GM19468 (cell line): ENCODE data around the gene RGPD6.
"Not testable (repeated sequence)": the region's sequence is repeated elsewhere in the genome, so short reads cannot be mapped to it uniquely, and the experiment has no call there.

Source experiments
- ATAC-seq: cut with Tn5 transposase; IDR thresholded peaks from one replicate; pipeline ENCODE4 v1.9.1; 2021; ENCODE audit warnings: mild to moderate bottlenecking, moderate library complexity, moderate number of reproducible peaks; ENCODE audit not compliant: unreplicated experiment; ENCODE audit errors: extremely low read depth

Gene RGPD6

GRCh38 chr2:110576763-110577416, at the start of gene RGPD6:
Gene RGPD6 (minus strand): TSS chr2:110577222. CDS start chr2:110577024, 198 bp downstream.
- ATAC-seq: peak; percentile 83

- not testable (repeated sequence) for ATAC-seq
These were observed 42.4 kb upstream of the RGPD6 start for GRCh38 chr2:110619326-110619939.

- not testable (repeated sequence) for ATAC-seq
These were observed 36.9 kb upstream of the RGPD6 start for GRCh38 chr2:110613927-110614326.

- ATAC-seq: not testable (repeated sequence)
These were observed 33.7 kb upstream of the RGPD6 start for GRCh38 chr2:110610613-110611250.

- not testable (repeated sequence) for ATAC-seq
These were observed 33.0 kb upstream of the RGPD6 start for GRCh38 chr2:110609843-110610612.

- ATAC-seq: not testable (repeated sequence)
These were observed 31.9 kb upstream of the RGPD6 start for GRCh38 chr2:110608788-110609502.

- ATAC-seq: not testable (repeated sequence)
These were observed 28.0 kb upstream of the RGPD6 start for GRCh38 chr2:110605057-110605456.

GRCh38 chr2:110603917-110604591, 27.0 kb upstream of the RGPD6 start:
- ATAC-seq: not testable (repeated sequence)

GRCh38 chr2:110602139-110602538, 25.1 kb upstream of the RGPD6 start:
- not testable (repeated sequence) for ATAC-seq

- ATAC-seq: not testable (repeated sequence)
These were observed 15.0 kb upstream of the RGPD6 start for GRCh38 chr2:110591973-110592372.

- ATAC-seq: not testable (repeated sequence)
These were observed 12.8 kb upstream of the RGPD6 start for GRCh38 chr2:110589677-110590330.

GRCh38 chr2:110588520-110588919, 11.5 kb upstream of the RGPD6 start:
- ATAC-seq: not testable (repeated sequence)

GRCh38 chr2:110579216-110579965, 2.4 kb upstream of the RGPD6 start:
- ATAC-seq: not testable (repeated sequence)

GRCh38 chr2:110578429-110578828, 1.4 kb upstream of the RGPD6 start:
- not testable (repeated sequence) for ATAC-seq

- ATAC-seq: not testable (repeated sequence)
These were observed 77.2 kb downstream of the RGPD6 start for GRCh38 chr2:110499755-110500377.

- not testable (repeated sequence) for ATAC-seq
These were observed 81.0 kb downstream of the RGPD6 start for GRCh38 chr2:110496027-110496426.

- ATAC-seq: not testable (repeated sequence)
These were observed 82.5 kb downstream of the RGPD6 start for GRCh38 chr2:110494488-110494887.

- ATAC-seq: not testable (repeated sequence)
These were observed 88.0 kb downstream of the RGPD6 start for GRCh38 chr2:110488991-110489390.
